H1 (cell line): Measurements from ENCODE around the gene MMP17. TPM values are rescaled to one million over a fixed set of nuclear protein-coding genes. Genes with fewer than 3 reads are reported as not detected.

Source experiments
- CTCF ChIA-PET: fragments of 300-600 bp; sonication (Branson Sonifier 250); formaldehyde crosslinking; loops from one replicate; lab custom pipeline; 2021; ENCODE audit not compliant: partially characterized antibody; lab: Charles Lee
- POLR2A ChIA-PET: fragments of 300-600 bp; sonication (Branson Sonifier 250); formaldehyde crosslinking; loops from one replicate; lab custom pipeline; 2021; ENCODE audit warnings: inconsistent platforms; ENCODE audit not compliant: partially characterized antibody; lab: Charles Lee
- DNase-seq, 2 experiments: peaks; one replicate each; pipeline versions ENCODE4 v3.0.0 to v3.0.0-alpha.2; 2010 to 2022; ENCODE audit warnings: low spot score in 2 of 2, low read depth in 1 of 2, mixed read lengths in 1 of 2
- FAIRE-seq: peaks from 2 replicates; lab custom pipeline; 2011; peaks lifted over from hg19 to GRCh38; lab: Jason Lieb, UNC
- H2AFZ ChIP-seq: 2 replicates; pipeline ENCODE4 v1.8.1; 2012; ENCODE audit warnings: low read length, inconsistent platforms
- H2AK5ac ChIP-seq: 2 replicates; pipeline ENCODE4 v1.6.1; 2013; ENCODE audit warnings: low read depth, low read length
- H2BK120ac ChIP-seq: replicated peaks from 2 replicates; pipeline ENCODE3; 2013; ENCODE audit warnings: low read depth, low read length, inconsistent platforms
- H2BK12ac ChIP-seq: 2 replicates; pipeline ENCODE4 v1.6.1; 2013; ENCODE audit warnings: low read depth, low read length
- H2BK15ac ChIP-seq: 2 replicates; pipeline ENCODE4 v1.6.1; 2013; ENCODE audit warnings: low read length
- H2BK20ac ChIP-seq: 2 replicates; pipeline ENCODE4 v1.6.1; 2013; ENCODE audit warnings: low read length
- H2BK5ac ChIP-seq: 2 replicates; pipeline ENCODE4 v1.6.1; 2013; ENCODE audit warnings: low read depth, low read length
- H3K14ac ChIP-seq: 2 replicates; pipeline ENCODE4 v1.6.1; 2013; ENCODE audit warnings: inconsistent platforms; ENCODE audit not compliant: insufficient read length
- H3K18ac ChIP-seq: 2 replicates; pipeline ENCODE4 v1.6.1; 2013; ENCODE audit warnings: low read length; ENCODE audit errors: extremely low read depth
- H3K23ac ChIP-seq: 2 replicates; pipeline ENCODE4 v1.6.1; 2013; ENCODE audit warnings: inconsistent platforms; ENCODE audit not compliant: insufficient read length
- H3K23me2 ChIP-seq: 2 replicates; pipeline ENCODE4 v1.6.1; 2013; ENCODE audit warnings: low read depth, low read length
- H3K27ac ChIP-seq: 2 replicates; pipeline ENCODE4 v1.6.1; 2011; ENCODE audit warnings: low read depth, low read length, inconsistent platforms
- H3K27me3 ChIP-seq, 4 experiments: replicated peaks in 1 of 4; 1 replicate in 1 of 4; 2 replicates in 3 of 4; pipeline versions ENCODE4 v1.6.1 to v1.8.1; 2011 to 2013; ENCODE audit warnings: low read length in 3 of 4, mild to moderate bottlenecking in 3 of 4, inconsistent platforms in 2 of 4, mixed read lengths in 2 of 4, moderate library complexity in 1 of 4; ENCODE audit not compliant: control insufficient read depth in 3 of 4, insufficient read depth in 3 of 4; ENCODE audit errors: extremely low read depth in 1 of 4
- H3K36me3 ChIP-seq, 4 experiments: 2 replicates each; pipeline versions ENCODE4 v1.6.1 to v1.8.1; 2011 to 2013; ENCODE audit warnings: mild to moderate bottlenecking in 4 of 4, low read length in 3 of 4, moderate library complexity in 2 of 4, control low read depth in 1 of 4, inconsistent platforms in 1 of 4; ENCODE audit not compliant: insufficient read depth in 4 of 4, control insufficient read depth in 2 of 4
- H3K4ac ChIP-seq: replicated peaks from 2 replicates; pipeline ENCODE3; 2013; ENCODE audit warnings: low read length, low read depth, mixed read lengths, inconsistent platforms; ENCODE audit not compliant: insufficient read length
- H3K4me1 ChIP-seq, 4 experiments: replicated peaks in 1 of 4; 1 replicate in 1 of 4; 2 replicates in 3 of 4; pipeline versions ENCODE4 v1.6.1 to v1.8.1; 2011 to 2013; ENCODE audit warnings: low read length in 3 of 4, inconsistent platforms in 2 of 4, mixed read lengths in 1 of 4; ENCODE audit not compliant: insufficient read depth in 4 of 4, control insufficient read depth in 3 of 4
- H3K4me2 ChIP-seq, 2 experiments: 2 replicates each; pipeline versions ENCODE4 v1.6.1 to v1.8.1; 2011 to 2013; ENCODE audit warnings: low read depth in 2 of 2, low read length in 2 of 2, control low read depth in 1 of 2, inconsistent platforms in 1 of 2, mild to moderate bottlenecking in 1 of 2; ENCODE audit not compliant: insufficient read depth in 1 of 2
- H3K4me3 ChIP-seq, 4 experiments: fragments of 200-600, 300-600 bp in 1 of 4; sonication (generic), shearing (Covaris generic), sonication (Bioruptor Twin) in 1 of 4; 2 replicates each; pipeline versions ENCODE4 v1.5.1 to v1.8.1; 2011 to 2016; ENCODE audit warnings: low read length in 4 of 4, low read depth in 3 of 4, control low read depth in 2 of 4, inconsistent platforms in 2 of 4, mild to moderate bottlenecking in 2 of 4, mixed read lengths in 1 of 4, moderate library complexity in 1 of 4; ENCODE audit not compliant: insufficient read depth in 2 of 4; ENCODE audit errors: extremely low read depth in 1 of 4
- H3K56ac ChIP-seq: replicated peaks from 2 replicates; pipeline ENCODE3; 2013; ENCODE audit warnings: low read depth, mild to moderate bottlenecking, mixed read lengths, low read length, inconsistent platforms; ENCODE audit not compliant: insufficient read length
- H3K79me1 ChIP-seq: 2 replicates; pipeline ENCODE4 v1.6.1; 2013; ENCODE audit warnings: low read depth, low read length, control low read depth
- H3K79me2 ChIP-seq, 2 experiments: 2 replicates each; pipeline versions ENCODE4 v1.6.1 to v1.8.1; 2012 to 2013; ENCODE audit warnings: low read length in 2 of 2, mild to moderate bottlenecking in 2 of 2, inconsistent platforms in 1 of 2; ENCODE audit not compliant: insufficient read depth in 2 of 2, control insufficient read depth in 1 of 2
- H3K9ac ChIP-seq, 4 experiments: replicated peaks in 1 of 4; 1 replicate in 1 of 4; 2 replicates in 3 of 4; pipeline versions ENCODE4 v1.6.1 to v1.8.1; 2011 to 2013; ENCODE audit warnings: low read depth in 3 of 4, low read length in 3 of 4, control low read depth in 2 of 4, mild to moderate bottlenecking in 2 of 4, moderate library complexity in 2 of 4, inconsistent platforms in 1 of 4; ENCODE audit errors: extremely low read depth in 1 of 4
- H3K9me3 ChIP-seq, 2 experiments: 2 replicates each; pipeline versions ENCODE4 v1.6.1 to v1.8.1; 2012 to 2013; ENCODE audit warnings: mild to moderate bottlenecking in 2 of 2, moderate library complexity in 2 of 2, control low read depth in 1 of 2, inconsistent platforms in 1 of 2, low read depth in 1 of 2, low read length in 1 of 2, mixed read lengths in 1 of 2; ENCODE audit not compliant: insufficient read depth in 2 of 2
- H4K20me1 ChIP-seq, 2 experiments: replicated peaks in 1 of 2; 2 replicates each; pipeline versions ENCODE3 to v1.8.1; 2011 to 2013; ENCODE audit warnings: inconsistent platforms in 2 of 2, low read length in 2 of 2, mild to moderate bottlenecking in 1 of 2; ENCODE audit not compliant: insufficient read depth in 2 of 2, control insufficient read depth in 1 of 2
- H4K5ac ChIP-seq: 2 replicates; pipeline ENCODE4 v1.6.1; 2013; ENCODE audit warnings: low read length, low read depth, mixed read lengths, inconsistent platforms; ENCODE audit not compliant: insufficient read length
- H4K8ac ChIP-seq: 2 replicates; pipeline ENCODE4 v1.8.0; 2013; ENCODE audit warnings: mild to moderate bottlenecking, moderate library complexity, low read length, inconsistent platforms; ENCODE audit not compliant: insufficient read depth; ENCODE audit errors: extremely low read depth
- H4K91ac ChIP-seq: replicated peaks from 2 replicates; pipeline ENCODE3; 2013; ENCODE audit warnings: low read length, mixed read lengths, inconsistent platforms; ENCODE audit not compliant: insufficient read length
- BRCA1 ChIP-seq: IDR thresholded peaks from 2 replicates; pipeline ENCODE4 v1.6.1; 2012; ENCODE audit warnings: low read depth, low read length, improper control_type of control experiment
- CEBPB ChIP-seq: IDR thresholded peaks from 2 replicates; pipeline ENCODE4 v1.6.1; 2012; ENCODE audit warnings: low read depth, low read length
- CREB1 ChIP-seq: IDR thresholded peaks from 2 replicates; pipeline ENCODE4 v1.6.1; 2012; ENCODE audit warnings: inconsistent platforms
- KDM4A ChIP-seq: IDR thresholded peaks from one replicate; pipeline ENCODE4 v1.7.1; 2012; ENCODE audit warnings: low read depth, mild to moderate bottlenecking, moderate library complexity, low read length, inconsistent platforms; ENCODE audit not compliant: severe bottlenecking
- PHF8 ChIP-seq: fragments of 200-600 bp; sonication (generic); conservative IDR thresholded peaks from 2 replicates; pipeline ENCODE4 v1.7.1; 2012; ENCODE audit warnings: low read depth, mild to moderate bottlenecking, inconsistent platforms, low read length, moderate library complexity
- POLR2A ChIP-seq, 2 experiments: IDR thresholded peaks; 1 replicate in 1 of 2; 2 replicates in 1 of 2; pipeline ENCODE4 v1.6.1; 2011; ENCODE audit warnings: low read depth in 2 of 2, low read length in 2 of 2, mild to moderate bottlenecking in 2 of 2; ENCODE audit errors: control extremely low read depth in 1 of 2
- SIRT6 ChIP-seq: IDR thresholded peaks from one replicate; pipeline ENCODE4 v1.7.1; 2012; ENCODE audit warnings: low read length, inconsistent platforms
- SUZ12 ChIP-seq: fragments of 200-600 bp; sonication (generic); IDR thresholded peaks from 2 replicates; pipeline ENCODE4 v1.6.1; 2012; ENCODE audit warnings: mild to moderate bottlenecking, inconsistent platforms, low read length, moderate library complexity, mixed read lengths
- TAF1 ChIP-seq: IDR thresholded peaks from 2 replicates; pipeline ENCODE4 v1.6.1; 2011; ENCODE audit warnings: mild to moderate bottlenecking, low read depth, low read length
- TAF7 ChIP-seq: optimal IDR thresholded peaks from 2 replicates; pipeline ENCODE3; 2011; ENCODE audit warnings: low read depth, mild to moderate bottlenecking, inconsistent platforms, low read length, moderate library complexity, borderline replicate concordance
- TCF12 ChIP-seq: IDR thresholded peaks from 2 replicates; pipeline ENCODE4 v1.6.1; 2011; ENCODE audit warnings: low read depth, mild to moderate bottlenecking, low read length
- YY1 ChIP-seq: IDR thresholded peaks from 2 replicates; pipeline ENCODE4 v1.6.1; 2011; ENCODE audit warnings: low read depth, mild to moderate bottlenecking, low read length
- WGBS, 2 experiments: shearing (Covaris generic) in 1 of 2; methylation state at CpG; one replicate each; pipeline versions ENCODE4 v1.1.6 to v1.1.7; 2013 to 2015; ENCODE audit warnings: low lambda C conversion rate in 2 of 2, mixed read lengths in 2 of 2, inconsistent platforms in 1 of 2, low coverage in 1 of 2, missing lambda C conversion rate in 1 of 2; ENCODE audit not compliant: insufficient replicate concordance in 2 of 2, insufficient coverage in 1 of 2, insufficient read length in 1 of 2; ENCODE audit errors: extremely low coverage in 1 of 2, missing lambda C conversion rate in 1 of 2; 5-methylcytosine and 5-hydroxymethylcytosine counted together
- polyA plus RNA-seq, 7 experiments: library from polyadenylated mRNA; depleted of rRNA in 3 of 7; stranded (reverse) in 5 of 7; unstranded in 2 of 7; fragments of >200 nt in 5 of 7; fragments of 200-250 nt in 2 of 7; gene quantifications; 1 replicate in 5 of 7; 2 replicates in 1 of 7; 4 replicates in 1 of 7; pipeline versions ENCODE4 v1.2.1 to v1.2.3, GENCODE V29; 2011 to 2013; ENCODE audit warnings: missing spikeins in 2 of 7, mixed read lengths in 2 of 7
- total RNA-seq: library from RNA; stranded (reverse); fragmentation: NEBNext Ultra II Directional; extraction: Animal tissue kit (Norgen Biotek cat#: 25700); gene quantifications from 2 replicates; pipeline ENCODE4 v1.2.1, GENCODE V29; 2021

The MMP17 gene
- total and polyA plus RNA-seq, 2 of the 8 experiments (the other 6 are each of a cell fraction or from before 2014, with no cell fraction given): 41.3 to 53.8 TPM

GRCh38 chr12:131835616-131836171 is 7.5 kb downstream of the MMP17 start:
- peaks cover 0 to 20% of the 10 kb centered on the region in 2 experiments; a peak in 2 of 4 replicates for H3K79me2 ChIP-seq
- H3K23me2 ChIP-seq: peaks cover 4% of the 10 kb centered on the region; the same call in 1 of the 2 replicates
- no peak overlapping the region for H3K14ac ChIP-seq
- no peaks in the 10 kb centered on the region for H3K9me3 ChIP-seq
- H3K79me1 ChIP-seq: peaks cover 4% of the 10 kb centered on the region; the same call in 1 of the 2 replicates
- no peak overlapping the region for H2BK12ac ChIP-seq
- H3K36me3 ChIP-seq: peaks cover 0 to 5% (median 2%) of the 10 kb centered on the region in 4 experiments; a peak in 2 of 8 replicates
- no peak overlapping the region for H2BK20ac ChIP-seq
- H3K18ac ChIP-seq: no peak overlapping the region
- CTCF ChIA-PET: interaction anchor here (1.3 to 3.3 kb wide), 3 partner anchors 32 to 98 kb away, joined by 3 to 9 read pairs (median 4); no protein-coding TSS in a partner anchor
- TF ChIP-seq POLR2A (IDR thresholded peaks at IDR 0.05; ENCODE audit: control extremely low read depth in 1 of 2, low read depth in 2 of 2, low read length in 2 of 2) (no peak), TAF1 (no peak), YY1 (no peak), SIRT6 (no peak), PHF8 (no peak), CREB1 (no peak), TCF12 (no peak), KDM4A (no peak), SUZ12 (no peak), BRCA1 (no peak), CEBPB (no peak), TAF7 (no peak)
- H2AFZ ChIP-seq: no peak overlapping the region
- no peak overlapping the region for H2BK120ac ChIP-seq
- POLR2A ChIA-PET: interaction anchor here (1.0 kb wide), 1 partner anchor 94 kb away, joined by 5 read pairs; no protein-coding TSS in a partner anchor
- peaks cover 0 to 12% (median 6%) of the 10 kb centered on the region in 4 experiments; a peak in 4 of 7 replicates for H3K4me1 ChIP-seq
- H3K23ac ChIP-seq: no peak overlapping the region
- 97% methylated on average over 7 of the region's 7 CpGs; no CpG with 5 or more reads in 1 of the 2 experiments for WGBS, 2 experiments
- H3K4ac ChIP-seq: no peak overlapping the region
- H3K4me2 ChIP-seq: no peak overlapping the region
- DNase-seq (no peak), FAIRE-seq (no peak)
- no peak overlapping the region for H4K91ac ChIP-seq
- no peak overlapping the region for H2AK5ac ChIP-seq
- H3K9ac ChIP-seq: no peak overlapping the region
- no peak overlapping the region for H4K5ac ChIP-seq
- no peak overlapping the region for H2BK5ac ChIP-seq
- H3K27me3 ChIP-seq: no peaks in the 10 kb centered on the region; a peak in 2 of 7 replicates
- peak overlapping the region; percentile 2; the same call in 1 of the 2 replicates for H4K8ac ChIP-seq
- H3K27ac ChIP-seq: no peak overlapping the region
- H3K56ac ChIP-seq: no peak overlapping the region
- H3K4me3 ChIP-seq: no peak overlapping the region
- H4K20me1 ChIP-seq: peaks cover 5 to 25% of the 10 kb centered on the region in 2 experiments
- H2BK15ac ChIP-seq: no peak overlapping the region
